ENCODE results near the gene BLCAP.
"Not testable (repeated sequence)": the region's sequence is repeated elsewhere in the genome, so short reads cannot be mapped to it uniquely, and the experiment has no call there.

The BLCAP gene

DNA sequence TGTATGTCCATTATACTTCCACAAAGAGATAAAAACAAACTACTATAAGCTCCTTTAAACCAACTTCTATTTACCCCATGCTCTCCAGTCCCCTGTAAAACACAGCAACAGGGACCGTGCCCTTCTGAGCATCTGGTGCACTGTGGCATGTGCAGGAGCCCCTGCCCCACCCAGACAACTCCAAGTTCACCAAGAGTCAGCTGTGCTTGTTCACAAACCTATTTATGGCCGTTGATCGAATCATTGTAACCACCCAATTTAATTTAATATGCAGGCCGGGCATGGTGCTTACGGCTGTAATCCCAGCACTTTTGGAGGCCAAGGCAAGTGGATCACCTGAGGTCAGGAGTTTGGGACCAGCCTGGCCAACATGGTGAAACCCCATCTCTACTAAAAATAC lies 13.7 kb upstream of the BLCAP start:
- TF ChIP-seq, protein P1, sequence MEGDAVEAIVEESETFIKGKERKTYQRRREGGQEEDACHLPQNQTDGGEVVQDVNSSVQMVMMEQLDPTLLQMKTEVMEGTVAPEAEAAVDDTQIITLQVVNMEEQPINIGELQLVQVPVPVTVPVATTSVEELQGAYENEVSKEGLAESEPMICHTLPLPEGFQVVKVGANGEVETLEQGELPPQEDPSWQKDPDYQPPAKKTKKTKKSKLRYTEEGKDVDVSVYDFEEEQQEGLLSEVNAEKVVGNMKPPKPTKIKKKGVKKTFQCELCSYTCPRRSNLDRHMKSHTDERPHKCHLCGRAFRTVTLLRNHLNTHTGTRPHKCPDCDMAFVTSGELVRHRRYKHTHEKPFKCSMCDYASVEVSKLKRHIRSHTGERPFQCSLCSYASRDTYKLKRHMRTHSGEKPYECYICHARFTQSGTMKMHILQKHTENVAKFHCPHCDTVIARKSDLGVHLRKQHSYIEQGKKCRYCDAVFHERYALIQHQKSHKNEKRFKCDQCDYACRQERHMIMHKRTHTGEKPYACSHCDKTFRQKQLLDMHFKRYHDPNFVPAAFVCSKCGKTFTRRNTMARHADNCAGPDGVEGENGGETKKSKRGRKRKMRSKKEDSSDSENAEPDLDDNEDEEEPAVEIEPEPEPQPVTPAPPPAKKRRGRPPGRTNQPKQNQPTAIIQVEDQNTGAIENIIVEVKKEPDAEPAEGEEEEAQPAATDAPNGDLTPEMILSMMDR (conservative IDR thresholded peaks at IDR 0.05; ENCODE audit: low read depth, low read length): no peak
- DNase-seq (ENCODE audit: low read depth): no peak

DNA sequence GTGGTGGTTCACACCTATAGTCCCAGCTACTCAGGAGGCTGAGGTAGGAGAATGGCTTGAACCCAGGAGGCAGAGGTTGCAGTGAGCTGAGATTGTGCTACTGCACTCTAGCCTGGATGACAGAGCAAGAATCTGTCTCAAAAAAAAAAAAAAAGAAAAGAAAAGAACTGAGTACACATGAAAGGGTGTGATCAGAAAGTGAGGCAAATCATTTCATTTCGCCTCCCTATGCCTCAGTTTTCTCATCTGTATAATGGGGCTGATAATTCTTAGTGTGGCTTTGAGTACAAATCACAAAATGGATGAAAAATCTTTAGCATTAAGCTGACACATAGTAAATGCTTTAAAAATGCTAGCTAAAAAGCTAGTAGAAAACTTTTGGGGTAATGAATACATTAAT lies 13.2 kb upstream of the BLCAP start:
- H3K4me3 ChIP-seq (ENCODE audit: low read length); DNase-seq (ENCODE audit: low read depth): not testable (repeated sequence)

More for the DNA sequence above, 13.7 kb upstream of the BLCAP start:
- no peak overlapping the region for H3K4me3 ChIP-seq (ENCODE audit: low read length)

DNA sequence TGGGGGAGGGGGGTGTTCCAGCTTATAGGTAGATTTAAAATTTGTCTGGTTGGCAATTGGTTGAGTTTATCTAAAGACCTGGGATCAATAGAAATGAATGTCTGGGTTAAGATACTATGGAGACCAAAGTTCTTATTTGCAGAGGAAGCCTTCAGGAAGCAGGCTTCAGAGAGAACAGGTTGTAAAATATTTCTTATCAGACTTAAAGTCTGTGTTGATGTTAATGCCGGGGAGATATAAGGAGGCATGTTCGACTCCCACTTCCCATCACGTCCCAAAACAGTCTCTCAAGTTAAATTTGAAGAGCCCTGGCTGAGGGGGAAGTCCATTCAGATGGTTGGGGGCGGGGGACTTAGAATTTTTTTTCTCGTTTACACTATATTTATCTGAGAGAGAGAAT lies 12.3 kb upstream of the BLCAP start:
- TF ChIP-seq, protein P1 (conservative IDR thresholded peaks at IDR 0.05; ENCODE audit: low read depth, low read length): no peak
- no peak overlapping the region for H3K4me3 ChIP-seq (ENCODE audit: low read length)

DNA sequence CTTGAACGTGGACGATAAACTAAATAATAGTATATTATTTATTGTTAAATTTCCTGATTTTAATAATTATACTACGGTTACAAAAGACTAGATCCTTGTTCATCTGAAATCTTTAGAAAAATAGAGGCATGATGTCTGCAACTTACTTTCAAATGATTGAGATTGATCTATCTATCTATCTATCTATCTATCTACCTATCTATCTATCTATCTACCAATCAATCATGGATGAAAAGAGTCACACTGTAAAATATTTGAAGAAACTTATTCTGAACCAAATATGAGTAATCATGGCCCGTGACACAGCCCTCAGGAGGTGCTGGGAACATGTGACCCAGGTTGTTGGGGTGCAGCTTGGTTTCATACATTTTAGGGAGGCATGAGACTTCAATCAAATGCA lies 11.7 kb upstream of the BLCAP start:
- TF ChIP-seq, protein P1 (conservative IDR thresholded peaks at IDR 0.05; ENCODE audit: low read depth, low read length): no peak
- DNase-seq (ENCODE audit: low read depth): no peak
- H3K4me3 ChIP-seq (ENCODE audit: low read length): no peak overlapping the region

More for the DNA sequence above, 12.3 kb upstream of the BLCAP start:
- DNase-seq (ENCODE audit: low read depth): no peak

DNA sequence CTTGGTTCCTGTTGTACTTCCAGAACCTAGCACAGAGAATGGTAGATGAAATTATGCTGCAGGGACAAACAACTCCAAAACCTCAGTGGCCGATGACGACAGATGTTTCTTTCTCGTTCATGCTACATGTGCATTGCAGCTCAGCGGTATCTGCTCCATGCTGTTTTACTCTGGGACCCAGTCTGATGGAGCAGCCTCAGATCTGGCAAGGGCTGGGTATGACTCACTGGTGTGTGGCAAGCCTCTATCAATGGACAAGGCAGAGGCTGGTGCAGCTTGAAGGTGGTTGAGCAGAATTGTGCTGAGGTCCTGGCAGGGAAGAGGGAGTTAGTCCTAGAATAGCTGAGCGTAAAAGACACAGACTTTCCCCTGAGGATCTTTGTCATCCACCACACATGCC lies 10.3 kb upstream of the BLCAP start:
- TF ChIP-seq, protein P1 (conservative IDR thresholded peaks at IDR 0.05; ENCODE audit: low read depth, low read length): no peak
- H3K4me3 ChIP-seq (ENCODE audit: low read length): no peak overlapping the region
- DNase-seq (ENCODE audit: low read depth): peak; percentile 49

DNA sequence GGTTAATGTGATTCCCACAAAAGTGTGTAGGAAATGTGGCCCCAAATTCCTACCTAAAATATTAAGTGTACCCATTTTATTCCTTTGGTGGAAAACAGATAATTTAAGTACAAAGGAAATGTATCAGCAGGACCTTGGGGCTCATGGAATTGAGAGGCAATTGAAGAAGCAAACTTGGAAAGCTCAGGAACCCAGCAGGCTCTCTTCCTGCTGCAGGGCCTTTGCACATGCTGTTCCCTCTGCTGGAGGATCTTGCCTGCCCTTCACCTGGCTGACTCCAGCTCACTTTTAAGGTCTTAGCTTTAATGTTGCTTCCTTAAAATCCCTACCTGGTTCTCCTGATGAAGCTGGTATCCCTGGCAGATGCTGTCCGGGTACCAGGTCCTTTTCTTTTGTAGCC lies 9.8 kb upstream of the BLCAP start:
- no peak for DNase-seq (ENCODE audit: low read depth)
- TF ChIP-seq, protein P1 (conservative IDR thresholded peaks at IDR 0.05; ENCODE audit: low read depth, low read length): no peak
- H3K4me3 ChIP-seq (ENCODE audit: low read length): no peak overlapping the region

DNA sequence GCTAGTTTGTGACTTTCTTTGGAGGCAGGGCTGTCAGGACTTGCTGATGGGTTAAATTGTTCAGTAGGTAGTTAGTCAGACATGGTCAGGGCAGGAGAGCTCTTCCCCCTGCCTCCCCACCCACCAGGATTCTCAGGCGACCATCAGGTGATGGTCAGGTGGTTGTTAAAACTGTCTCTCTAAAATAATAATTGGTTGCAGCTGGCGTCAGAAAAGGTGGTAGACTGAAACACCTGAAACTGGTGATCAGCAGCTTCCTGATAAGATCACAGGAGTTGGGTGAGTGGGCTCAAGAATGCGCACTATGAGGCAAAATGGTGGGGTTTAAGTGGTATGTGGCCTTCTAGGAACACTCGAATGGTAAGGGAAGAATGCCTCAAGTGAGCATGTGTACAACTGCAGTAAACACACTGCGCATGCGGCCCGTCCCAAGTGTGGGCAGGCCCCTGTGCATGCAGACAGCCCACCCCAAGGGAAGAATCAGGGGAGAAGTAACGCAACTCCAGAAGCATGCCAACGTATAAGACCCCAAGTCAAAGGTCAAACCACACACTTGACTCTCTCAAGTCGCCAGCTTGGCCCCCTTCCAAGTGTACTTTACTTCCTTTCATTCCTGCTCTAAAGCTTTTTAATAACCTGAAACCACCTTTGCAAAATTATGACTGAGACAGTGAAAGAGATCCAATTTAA lies 7.9 kb upstream of the BLCAP start:
- no peak overlapping the region for H3K4me3 ChIP-seq (ENCODE audit: low read length)
- TF ChIP-seq, protein P1 (conservative IDR thresholded peaks at IDR 0.05; ENCODE audit: low read depth, low read length): no peak
- DNase-seq (ENCODE audit: low read depth): no peak

Data from retinal pigment epithelial cell (primary cell).